ENCODE data around the gene CLPSL1. TPM values are rescaled to one million over a fixed set of nuclear protein-coding genes. Genes with fewer than 3 reads are reported as not detected.

CLPSL1 gene
- total and polyA plus RNA-seq, 5 donors = not detected

- no peak for ATAC-seq
- DNase-seq = no peak
- Histone ChIP-seq H3K27ac (ENCODE audit: low read length) (no peak overlapping the region), H3K4me3 (ENCODE audit: low read length) (no peak overlapping the region), H3K27me3 (ENCODE audit: control insufficient read depth, insufficient read depth) (peaks cover 3% of the 10 kb centered on the region), H3K4me1 (ENCODE audit: control insufficient read depth, insufficient read depth, low read length) (no peaks in the 10 kb centered on the region), H3K9me3 (ENCODE audit: control insufficient read depth, low read length) (no peaks in the 10 kb centered on the region)
- 94% methylated on average over 2 of the region's 2 CpGs for WGBS
- intact Hi-C loops (cut with DNase I) = no loop called here
Observed at GRCh38 chr6:35781290-35781689, 471 bp downstream of the CLPSL1 start.

DNA sequence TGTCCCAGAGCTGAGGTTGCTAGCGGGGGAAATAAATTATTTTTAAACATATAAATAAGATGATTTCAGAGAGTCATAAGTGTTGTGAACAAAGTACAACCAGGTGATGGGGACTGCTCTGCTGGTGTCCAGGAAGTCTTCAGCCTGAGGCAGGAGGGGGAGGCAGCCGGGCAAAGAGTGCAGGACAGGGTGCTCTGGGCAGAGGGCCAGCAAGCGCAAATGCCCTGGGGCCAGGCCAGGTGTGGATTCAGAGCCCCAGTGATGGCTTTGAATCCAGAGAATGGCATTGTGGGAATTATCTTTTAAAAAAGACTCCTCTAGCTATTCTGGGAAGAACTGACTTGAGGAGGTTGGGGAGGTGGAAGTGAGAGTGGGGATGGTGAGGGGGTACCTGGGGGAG is 1.6 kb downstream of the CLPSL1 start:
- intact Hi-C loops (cut with DNase I) = no loop called here
- 64% methylated on average over 3 of the region's 3 CpGs for WGBS
- ATAC-seq = no peak
- H3K4me1 ChIP-seq (ENCODE audit: control insufficient read depth, insufficient read depth, low read length) = no peaks in the 10 kb centered on the region
- no peak overlapping the region for H3K27ac ChIP-seq (ENCODE audit: low read length)
- no peak for DNase-seq
- H3K9me3 ChIP-seq (ENCODE audit: control insufficient read depth, low read length) = no peaks in the 10 kb centered on the region
- peaks cover 3% of the 10 kb centered on the region for H3K27me3 ChIP-seq (ENCODE audit: control insufficient read depth, insufficient read depth)
- no peak overlapping the region for H3K4me3 ChIP-seq (ENCODE audit: low read length)

GRCh38 chr6:35784200-35784599 is 3.4 kb downstream of the CLPSL1 start:
- DNase-seq = no peak
- Histone ChIP-seq H3K4me3 (ENCODE audit: low read length) (no peak overlapping the region), H3K9me3 (ENCODE audit: control insufficient read depth, low read length) (no peaks in the 10 kb centered on the region), H3K27me3 (ENCODE audit: control insufficient read depth, insufficient read depth) (peaks cover 3% of the 10 kb centered on the region), H3K27ac (ENCODE audit: low read length) (no peak overlapping the region), H3K4me1 (ENCODE audit: control insufficient read depth, insufficient read depth, low read length) (no peaks in the 10 kb centered on the region)
- ATAC-seq = no peak
- WGBS = 66% methylated on average over 2 of the region's 2 CpGs
- intact Hi-C loops (cut with DNase I) = no loop called here

DNA sequence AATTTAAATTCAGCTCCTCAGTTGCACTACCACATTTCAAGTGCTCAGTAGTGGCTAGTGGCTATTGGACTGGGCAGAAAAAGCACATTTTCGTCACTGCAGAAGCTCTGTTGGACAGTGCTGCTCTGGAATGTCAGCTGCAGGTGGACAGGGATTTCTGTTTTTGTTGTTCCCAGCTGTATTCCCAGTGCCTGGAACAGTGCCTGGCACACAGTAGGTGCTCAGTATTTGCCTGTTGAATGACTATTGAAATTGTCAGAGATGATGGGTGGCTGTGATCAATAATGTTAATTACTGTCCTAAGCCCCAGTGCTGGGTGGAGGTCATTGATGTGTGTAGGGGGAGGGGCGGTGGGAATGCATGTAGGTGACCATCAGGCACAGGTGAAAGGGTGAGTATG is 5.5 kb downstream of the CLPSL1 start:
- no peak overlapping the region for H3K4me3 ChIP-seq (ENCODE audit: low read length)
- intact Hi-C loops (cut with DNase I) = no loop called here
- no peak overlapping the region for H3K27ac ChIP-seq (ENCODE audit: low read length)
- DNase-seq = no peak
- no peaks in the 10 kb centered on the region for H3K4me1 ChIP-seq (ENCODE audit: control insufficient read depth, insufficient read depth, low read length)
- 52% methylated on average over 2 of the region's 2 CpGs for WGBS
- no peaks in the 10 kb centered on the region for H3K27me3 ChIP-seq (ENCODE audit: control insufficient read depth, insufficient read depth)
- ATAC-seq = no peak
- no peaks in the 10 kb centered on the region for H3K9me3 ChIP-seq (ENCODE audit: control insufficient read depth, low read length)

DNA sequence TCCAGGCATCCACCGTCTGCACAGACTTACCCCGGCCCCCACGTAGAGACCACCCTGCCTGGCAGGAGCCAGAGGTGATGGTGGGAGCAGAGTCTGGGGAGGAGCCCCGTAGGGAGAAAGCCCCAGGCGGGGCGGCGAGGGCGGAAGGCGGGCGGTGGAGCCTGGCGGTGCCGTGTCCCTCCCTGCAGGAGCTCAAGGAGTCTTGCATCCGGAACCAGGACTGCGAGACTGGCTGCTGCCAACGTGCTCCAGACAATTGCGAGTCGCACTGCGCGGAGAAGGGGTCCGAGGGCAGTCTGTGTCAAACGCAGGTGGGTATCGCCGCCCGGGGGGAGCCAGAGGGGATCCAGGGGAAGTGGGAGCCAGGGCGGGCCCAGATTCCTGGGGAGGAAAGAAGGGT is 6.0 kb downstream of the CLPSL1 start:
- Histone ChIP-seq H3K4me1 (ENCODE audit: control insufficient read depth, insufficient read depth, low read length) (no peaks in the 10 kb centered on the region), H3K27me3 (ENCODE audit: control insufficient read depth, insufficient read depth) (no peaks in the 10 kb centered on the region), H3K4me3 (ENCODE audit: low read length) (no peak overlapping the region), H3K9me3 (ENCODE audit: control insufficient read depth, low read length) (no peaks in the 10 kb centered on the region), H3K27ac (ENCODE audit: low read length) (no peak overlapping the region)
- intact Hi-C loops (cut with DNase I) = no loop called here
- no peak for DNase-seq
- 20% methylated on average over 25 of the region's 25 CpGs for WGBS
- ATAC-seq = peak; percentile 27 to 50

DNA sequence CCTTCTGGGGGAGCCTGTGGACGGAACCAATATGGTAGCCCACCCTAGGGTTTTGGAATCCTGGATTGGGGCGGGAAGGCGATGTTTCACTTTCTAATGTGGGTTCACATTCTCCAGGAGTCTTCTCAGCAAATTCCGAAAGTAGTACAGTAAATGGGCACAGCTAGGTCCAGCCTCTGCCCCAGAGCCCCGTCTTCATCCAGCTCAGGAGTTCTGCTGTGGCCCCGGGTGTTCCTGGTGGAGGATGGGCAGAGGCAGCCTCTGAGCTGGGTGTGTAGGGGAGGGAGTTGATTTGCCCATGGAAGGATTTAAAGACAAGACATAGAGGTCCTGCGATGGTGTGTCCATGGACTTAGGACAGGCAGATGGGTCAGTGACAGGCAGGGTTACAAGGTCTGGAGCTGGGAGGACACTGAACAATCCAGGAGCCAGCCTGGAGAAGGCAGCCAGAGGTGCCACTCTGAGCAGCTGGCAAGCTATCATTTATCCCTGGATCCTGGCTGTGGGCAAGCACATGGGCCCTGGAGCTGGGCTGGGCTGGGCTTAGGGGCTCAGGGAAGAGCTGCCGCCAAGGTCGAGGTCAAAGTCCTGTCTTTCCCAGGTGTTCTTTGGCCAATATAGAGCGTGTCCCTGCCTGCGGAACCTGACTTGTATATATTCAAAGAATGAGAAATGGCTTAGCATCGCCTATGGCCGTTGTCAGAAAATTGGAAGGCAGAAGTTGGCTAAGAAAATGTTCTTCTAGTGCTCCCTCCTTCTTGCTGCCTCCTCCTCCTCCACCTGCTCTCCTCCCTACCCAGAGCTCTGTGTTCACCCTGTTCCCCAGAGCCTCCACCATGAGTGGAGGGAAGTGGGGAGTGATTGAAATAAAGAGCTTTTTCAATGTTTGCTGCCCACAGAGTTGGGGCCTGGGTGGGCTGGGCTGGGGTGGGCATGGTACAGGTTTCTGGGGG is 6.7 kb downstream of the CLPSL1 start:
- H3K9me3 ChIP-seq (ENCODE audit: control insufficient read depth, low read length) = no peaks in the 10 kb centered on the region
- H3K4me1 ChIP-seq (ENCODE audit: control insufficient read depth, insufficient read depth, low read length) = no peaks in the 10 kb centered on the region
- ATAC-seq (no peak), DNase-seq (no peak)
- intact Hi-C loops (cut with DNase I) = no loop called here
- H3K4me3 ChIP-seq (ENCODE audit: low read length) = no peak overlapping the region
- no peaks in the 10 kb centered on the region for H3K27me3 ChIP-seq (ENCODE audit: control insufficient read depth, insufficient read depth)
- no peak overlapping the region for H3K27ac ChIP-seq (ENCODE audit: low read length)
- 82% methylated on average over 13 of the region's 13 CpGs for WGBS

- intact Hi-C loops (cut with DNase I) = no loop called here
- H3K9me3 ChIP-seq (ENCODE audit: control insufficient read depth, low read length) = no peaks in the 10 kb centered on the region
- no peaks in the 10 kb centered on the region for H3K27me3 ChIP-seq (ENCODE audit: control insufficient read depth, insufficient read depth)
- ATAC-seq (no peak), DNase-seq (no peak)
- WGBS = 58% methylated on average over 4 of the region's 4 CpGs
- H3K4me1 ChIP-seq (ENCODE audit: control insufficient read depth, insufficient read depth, low read length) = no peaks in the 10 kb centered on the region
- H3K27ac ChIP-seq (ENCODE audit: low read length) = no peak overlapping the region
- H3K4me3 ChIP-seq (ENCODE audit: low read length) = no peak overlapping the region
Observed at GRCh38 chr6:35788423-35788982, 7.7 kb downstream of the CLPSL1 start.

DNA sequence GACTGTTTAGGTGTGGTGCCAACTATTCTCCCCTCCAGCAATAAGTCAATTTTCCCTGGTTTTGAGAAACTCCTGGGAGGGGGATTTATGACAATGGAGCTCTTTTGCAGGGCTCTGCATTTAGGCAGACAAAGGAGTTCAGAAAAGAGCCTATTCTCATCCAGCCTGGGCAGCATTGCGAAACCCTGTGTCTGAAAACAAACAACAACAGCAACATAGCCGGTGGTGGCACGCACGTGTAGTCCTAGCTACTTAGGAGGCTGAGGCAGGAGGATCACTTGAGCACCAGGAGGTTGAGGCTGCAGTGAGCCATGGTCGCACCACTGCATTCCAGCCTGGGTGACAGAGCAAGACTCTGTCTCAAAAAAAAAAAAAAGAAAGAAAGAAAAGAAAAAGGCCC is 9.9 kb downstream of the CLPSL1 start:
- intact Hi-C loops (cut with DNase I) = no loop called here
- H3K4me1 ChIP-seq (ENCODE audit: control insufficient read depth, insufficient read depth, low read length) = no peaks in the 10 kb centered on the region
- 83% methylated on average over 5 of the region's 5 CpGs for WGBS
- H3K27me3 ChIP-seq (ENCODE audit: control insufficient read depth, insufficient read depth) = no peaks in the 10 kb centered on the region
- ATAC-seq (no peak), DNase-seq (no peak)
- H3K4me3 ChIP-seq (ENCODE audit: low read length) = no peak overlapping the region
- H3K27ac ChIP-seq (ENCODE audit: low read length) = no peak overlapping the region
- H3K9me3 ChIP-seq (ENCODE audit: control insufficient read depth, low read length) = no peaks in the 10 kb centered on the region

- DNase-seq = no peak
- peak in 1 of 2 donors; percentile 31 for ATAC-seq
- H3K4me1 ChIP-seq (ENCODE audit: control insufficient read depth, insufficient read depth, low read length) = no peaks in the 10 kb centered on the region
- intact Hi-C loops (cut with DNase I) = no loop called here
- no peaks in the 10 kb centered on the region for H3K9me3 ChIP-seq (ENCODE audit: control insufficient read depth, low read length)
- no peak overlapping the region for H3K27ac ChIP-seq (ENCODE audit: low read length)
- no peaks in the 10 kb centered on the region for H3K27me3 ChIP-seq (ENCODE audit: control insufficient read depth, insufficient read depth)
- H3K4me3 ChIP-seq (ENCODE audit: low read length) = no peak overlapping the region
- WGBS = 93% methylated on average over 17 of the region's 17 CpGs
Observed at GRCh38 chr6:35794536-35795452, 14.0 kb downstream of the CLPSL1 start.

DNA sequence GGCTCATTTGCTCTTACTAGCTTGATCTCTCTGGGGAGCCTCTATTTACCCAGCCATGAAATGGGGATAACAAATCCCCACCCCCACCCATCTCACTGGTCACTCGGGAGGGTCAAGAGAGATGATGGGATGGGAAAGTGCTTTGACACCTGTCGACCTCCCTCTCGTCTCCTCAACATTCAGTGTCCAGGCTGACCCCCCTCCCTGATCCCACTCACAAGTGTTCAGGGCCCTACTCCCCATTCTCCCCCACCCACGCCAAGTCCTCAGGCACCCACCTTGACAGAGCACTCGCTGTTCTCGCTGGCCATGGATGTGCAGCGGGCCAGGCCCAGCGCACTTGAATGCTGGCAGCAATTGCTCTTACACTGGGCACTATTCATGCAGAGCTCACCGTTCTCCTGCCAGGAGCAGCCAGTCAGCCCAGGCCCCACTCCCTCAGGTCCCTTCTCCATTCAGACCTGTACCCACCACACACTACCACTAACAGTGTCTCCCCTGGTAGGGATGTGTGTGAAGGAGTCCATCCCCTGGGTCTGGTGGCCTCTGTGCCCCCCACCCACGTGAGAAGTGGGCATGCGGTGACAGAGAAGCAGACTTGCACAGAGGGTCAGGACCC is 14.7 kb downstream of the CLPSL1 start:
- Histone ChIP-seq H3K4me3 (ENCODE audit: low read length) (no peak overlapping the region), H3K9me3 (ENCODE audit: control insufficient read depth, low read length) (no peaks in the 10 kb centered on the region), H3K27me3 (ENCODE audit: control insufficient read depth, insufficient read depth) (no peaks in the 10 kb centered on the region), H3K27ac (ENCODE audit: low read length) (no peak overlapping the region), H3K4me1 (ENCODE audit: control insufficient read depth, insufficient read depth, low read length) (no peaks in the 10 kb centered on the region)
- DNase-seq = peak in 1 of 3 donors; percentile 51
- intact Hi-C loops (cut with DNase I) = no loop called here
- peak in 1 of 2 donors; percentile 23 for ATAC-seq
- 88% methylated on average over 11 of the region's 11 CpGs for WGBS

All from right cardiac atrium (tissue), 5 donors.